Activated CD4-positive, alpha-beta T cell treated with anti-CD3 and anti-CD28 coated beads, Interleukin-2, amount 50 U/mL, for 4 hours (primary cell): ENCODE data around the gene SKI.
"Not testable (repeated sequence)": the region's sequence is repeated elsewhere in the genome, so short reads cannot be mapped to it uniquely, and the experiment has no call there.

Source experiments
- DNase-seq, 2 experiments: peaks; one replicate each; pipeline ENCODE4 v3.0.0-alpha.2; 2020

SKI gene

DNA sequence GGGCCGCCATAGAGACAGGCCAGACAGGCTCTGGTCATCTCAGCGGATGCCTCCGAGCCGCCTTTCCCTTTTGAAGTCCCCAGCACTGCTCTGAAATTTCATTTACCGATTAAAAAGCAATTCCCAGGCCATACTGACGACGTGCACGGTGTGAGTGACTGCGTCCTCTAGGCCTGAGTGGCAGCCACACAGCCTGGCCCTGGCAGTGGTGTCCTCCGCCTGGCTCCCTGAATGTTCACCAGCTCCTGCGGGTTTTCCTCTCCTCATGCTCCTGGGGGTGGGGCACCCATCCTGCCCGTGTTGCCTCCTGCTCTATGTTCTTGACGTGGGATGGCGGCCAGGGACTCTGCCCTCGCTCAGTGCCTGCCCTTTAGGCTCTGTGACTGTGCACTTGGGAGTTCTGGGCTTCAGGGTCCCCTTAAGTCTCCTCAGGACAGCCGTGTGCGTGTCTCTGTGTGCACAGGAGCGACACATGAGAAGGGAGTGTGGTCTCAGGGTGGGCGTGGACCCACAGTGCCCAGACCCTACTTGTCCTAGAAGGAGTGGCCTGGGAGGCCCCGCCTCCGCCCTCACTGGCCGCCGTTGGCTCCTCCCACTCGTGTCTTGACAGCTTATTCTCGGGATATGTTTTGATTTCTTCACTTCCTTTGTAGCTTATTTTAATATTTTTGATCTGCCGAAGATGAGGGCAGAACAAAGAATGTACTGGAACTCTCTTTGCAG lies 3.6 kb downstream of the SKI start:
- DNase-seq, result peak; percentile 60 to 68

DNA sequence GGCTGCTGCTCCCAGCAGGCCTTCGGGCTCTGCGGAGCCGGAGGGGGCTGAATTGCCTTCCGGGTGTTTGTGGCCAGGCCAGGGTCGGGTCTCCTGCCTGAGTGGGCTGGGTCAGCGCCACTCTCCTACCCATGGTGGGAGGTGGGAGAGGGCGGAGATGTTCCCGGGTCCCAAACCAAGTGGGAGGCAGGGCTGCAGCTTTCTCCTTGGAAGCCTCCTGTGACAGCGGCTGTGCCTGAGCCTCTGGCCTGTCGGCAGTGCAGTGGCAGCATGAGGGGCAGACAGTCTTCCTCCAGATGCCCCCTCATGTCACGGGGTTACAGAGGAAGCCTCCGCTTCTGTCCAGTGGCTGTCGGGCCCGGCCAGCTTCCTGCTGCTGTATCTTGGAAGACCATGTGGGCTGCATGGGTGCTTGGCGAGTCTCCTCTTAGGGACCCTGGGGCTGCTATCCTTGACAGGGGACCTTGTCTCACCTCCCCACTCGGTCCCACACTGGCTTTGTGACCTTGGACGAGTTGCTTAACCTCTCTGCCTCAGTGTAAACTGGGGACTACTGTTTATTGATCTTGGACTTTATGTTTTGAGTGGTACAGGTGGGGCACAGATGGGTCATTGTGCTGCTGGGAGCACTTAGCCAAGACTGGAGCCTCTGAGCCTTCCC lies 4.3 kb downstream of the SKI start:
- DNase-seq, result no peak

DNA sequence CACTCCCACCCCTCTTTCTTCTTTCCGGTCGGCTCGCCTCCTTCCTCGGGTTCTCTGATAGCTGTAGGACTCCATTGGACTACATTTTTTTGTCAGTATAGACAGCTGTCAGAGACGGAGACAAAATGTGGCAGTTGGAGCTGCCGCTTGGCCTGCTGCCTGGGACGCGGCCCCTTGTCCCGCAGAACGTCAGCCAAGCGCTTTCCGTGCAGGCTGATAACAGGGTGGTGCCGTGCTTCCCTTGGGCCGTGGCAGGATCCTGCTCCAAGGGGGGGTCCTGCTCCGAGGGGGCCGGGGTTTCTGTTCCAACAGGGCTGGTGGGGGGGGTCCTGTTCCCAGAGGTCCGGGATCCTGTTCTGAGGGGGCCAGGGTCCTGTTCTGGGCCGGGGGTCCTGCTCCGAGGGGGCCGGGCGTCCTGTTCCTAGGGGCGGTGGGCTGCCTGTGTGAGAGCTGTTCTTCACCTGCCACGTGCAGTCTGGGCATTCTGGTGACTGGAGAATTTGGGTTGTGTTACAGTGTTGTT lies 4.9 kb downstream of the SKI start:
- no peak for DNase-seq

DNA sequence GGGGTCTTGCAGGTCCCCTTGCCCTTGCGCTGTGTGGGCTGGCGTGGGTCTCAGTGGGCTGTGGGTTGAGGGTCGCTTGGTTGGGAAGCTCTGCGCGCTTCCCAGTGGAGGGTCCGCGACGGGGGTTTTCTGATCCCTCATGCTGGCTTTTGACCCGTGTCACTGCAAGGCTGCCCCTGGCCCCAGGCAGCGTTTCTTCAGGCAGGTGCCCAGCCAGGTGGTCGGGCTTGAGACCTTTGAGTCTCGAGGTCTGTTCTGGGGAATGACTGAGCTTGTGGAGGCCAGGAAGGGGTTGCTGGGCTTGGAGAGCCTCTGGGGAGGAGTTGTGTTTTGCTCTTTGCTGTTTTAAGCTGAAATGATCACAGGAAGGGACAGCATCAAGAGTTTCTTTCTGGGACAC lies 5.3 kb downstream of the SKI start:
- no peak for DNase-seq

DNA sequence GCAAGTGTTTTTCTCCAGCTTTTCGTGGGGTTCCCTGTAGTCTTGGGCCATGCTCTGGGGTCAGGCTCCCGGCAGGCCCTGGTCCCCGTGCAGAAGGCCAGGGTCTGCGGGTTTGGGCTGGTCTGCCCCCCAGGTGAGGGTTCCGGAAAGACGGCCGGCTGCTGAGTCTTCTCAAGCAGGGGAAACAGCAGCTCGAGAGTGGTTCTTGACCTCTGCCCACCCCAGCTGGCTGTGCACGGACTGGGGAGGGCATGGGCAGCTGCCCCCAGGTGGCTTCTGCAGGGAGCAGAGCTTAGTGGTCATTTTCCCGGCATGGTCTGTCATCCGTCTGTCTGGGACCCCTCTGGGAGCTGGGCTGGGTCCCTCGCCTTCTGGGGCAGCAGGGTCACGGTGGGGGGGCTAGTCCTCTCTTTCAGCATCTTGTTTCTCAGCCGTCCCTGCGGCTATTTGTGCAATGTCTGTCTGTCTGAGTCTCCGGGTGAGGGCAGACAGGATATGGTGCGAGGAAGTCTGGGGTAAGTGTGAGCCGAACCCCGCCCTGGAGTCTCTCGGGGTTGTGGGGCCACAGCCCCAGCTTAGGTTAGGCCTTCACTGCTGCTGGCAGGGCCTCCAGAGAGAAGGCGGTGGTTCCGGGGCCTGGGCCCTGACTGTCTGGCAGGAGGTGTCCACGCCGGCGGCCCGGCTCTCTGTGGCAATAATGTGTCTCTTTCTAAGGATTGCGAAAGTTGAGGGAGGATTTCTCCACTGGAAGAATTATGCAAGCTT lies 6.1 kb downstream of the SKI start:
- peak; percentile 56 to 58 for DNase-seq

DNA sequence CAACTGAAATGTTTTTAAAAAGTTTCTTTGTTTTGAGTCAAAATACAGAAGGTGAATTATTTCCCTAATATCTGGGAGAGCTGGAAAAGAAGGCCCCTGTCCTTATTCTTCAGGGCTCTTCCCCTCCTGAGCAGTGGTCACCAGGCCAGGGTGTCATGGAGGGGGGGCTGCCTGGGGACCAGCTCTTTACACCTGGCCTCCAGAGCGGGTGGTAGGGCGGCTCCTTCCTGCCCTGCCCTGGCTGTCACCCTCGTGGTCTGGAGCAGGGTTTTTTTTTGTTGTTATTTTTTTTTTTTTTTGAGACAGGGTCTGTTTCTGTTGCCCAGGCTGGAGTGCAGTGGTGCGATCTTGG lies 6.6 kb downstream of the SKI start:
- DNase-seq, result no peak

DNA sequence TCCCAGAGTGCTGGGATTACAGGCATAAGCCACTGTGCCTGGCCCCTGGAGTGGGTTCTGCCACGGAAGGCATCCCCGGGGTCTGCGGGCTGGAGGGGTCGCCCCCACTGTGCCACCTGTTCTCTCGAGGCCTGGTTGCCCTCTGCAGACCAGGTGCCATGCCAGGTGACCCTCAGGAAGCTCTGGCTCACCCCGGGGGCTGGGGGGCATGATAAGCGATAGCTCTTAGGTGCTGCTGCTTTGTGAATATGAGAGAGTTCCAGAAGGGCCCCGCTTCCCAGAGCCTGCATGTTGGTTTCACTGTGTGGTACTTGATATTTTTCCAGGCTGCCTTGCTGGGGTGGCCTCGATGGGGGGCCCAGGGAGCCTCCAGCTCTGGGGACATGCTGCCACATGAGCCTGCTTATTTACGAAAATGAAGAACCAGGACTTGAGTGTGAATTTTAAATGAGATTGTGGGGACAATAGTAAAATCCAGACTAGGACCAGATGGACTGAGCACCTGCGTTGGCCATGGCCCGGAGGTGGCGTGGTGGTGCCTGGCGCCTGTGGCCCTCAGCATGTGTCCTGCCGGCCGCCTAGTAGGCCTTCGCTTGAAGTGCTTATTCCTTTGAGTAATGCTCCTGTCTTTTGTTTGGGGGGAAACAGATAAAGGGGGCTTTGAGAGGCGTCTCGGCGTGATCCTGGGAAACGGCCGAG lies 7.3 kb downstream of the SKI start:
- DNase-seq, result no peak

DNA sequence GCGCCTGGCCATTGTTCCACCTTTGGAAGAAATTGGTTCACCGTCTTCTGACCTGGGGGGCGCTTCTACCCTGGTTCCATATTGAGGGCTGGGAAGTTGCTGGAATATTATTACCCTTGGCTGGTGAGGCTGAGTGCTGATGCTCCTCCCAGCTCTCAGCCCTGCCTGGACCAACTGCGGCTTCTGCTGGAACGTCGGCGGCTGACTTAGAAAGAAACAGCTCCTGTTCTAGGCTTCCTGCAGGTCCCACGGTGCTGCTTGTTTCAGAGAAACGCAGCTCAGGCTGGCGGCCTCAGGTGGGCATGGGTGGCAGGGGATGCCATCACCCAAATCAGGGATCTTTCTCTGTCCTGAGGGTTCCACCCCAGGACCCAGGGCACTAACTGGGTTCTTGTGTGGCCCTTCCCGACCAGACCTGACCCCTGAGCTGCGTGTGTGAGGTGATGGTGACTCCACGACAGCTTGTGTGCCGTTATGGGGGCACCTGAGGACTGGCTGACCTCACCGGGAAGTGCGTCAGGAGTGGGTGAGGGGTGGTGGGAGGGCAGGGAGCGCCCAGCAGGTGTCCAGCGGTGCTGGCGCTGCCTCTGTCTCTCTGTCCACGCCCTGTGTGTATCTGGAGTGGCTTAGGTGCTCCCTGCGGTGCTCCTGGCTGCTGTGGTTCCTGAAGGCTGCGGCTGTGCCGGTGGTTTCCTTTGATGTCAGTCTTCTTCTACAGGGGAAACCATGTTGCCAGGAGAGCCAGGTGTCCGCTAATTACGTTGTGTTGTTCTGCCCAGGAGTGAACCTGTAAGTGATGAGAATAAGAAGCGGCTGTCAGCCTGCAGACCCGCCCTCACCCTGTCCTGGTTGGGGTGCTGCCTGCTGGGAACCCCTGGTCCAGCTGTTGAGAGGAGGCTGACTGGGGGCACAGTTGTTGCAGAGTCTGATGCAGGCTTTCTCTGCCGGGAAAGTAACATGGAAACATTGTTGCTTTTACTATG lies 8.9 kb downstream of the SKI start:
- peak in 1 of 2 experiments; percentile 31 for DNase-seq

DNA sequence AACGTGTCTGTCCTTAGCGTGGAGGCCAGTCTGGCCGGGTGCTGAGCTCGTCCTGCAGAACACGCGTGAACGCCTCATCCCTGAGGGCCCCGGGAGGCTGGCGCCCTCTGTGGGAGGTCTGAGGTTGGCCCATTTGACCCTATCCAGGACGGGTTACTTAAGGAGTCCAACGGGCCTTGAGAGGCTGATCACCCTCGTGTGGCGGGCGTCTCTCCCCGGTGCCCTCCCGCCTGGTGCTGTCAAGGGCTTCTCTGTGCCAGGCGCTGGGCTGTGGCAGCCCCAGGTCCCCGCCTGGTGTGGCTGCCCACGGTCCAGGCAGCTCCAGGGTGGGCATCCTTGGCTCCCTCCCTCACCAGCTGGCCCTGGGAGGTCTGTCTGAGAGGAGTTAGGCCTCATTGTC lies 9.7 kb downstream of the SKI start:
- DNase-seq, result no peak

DNA sequence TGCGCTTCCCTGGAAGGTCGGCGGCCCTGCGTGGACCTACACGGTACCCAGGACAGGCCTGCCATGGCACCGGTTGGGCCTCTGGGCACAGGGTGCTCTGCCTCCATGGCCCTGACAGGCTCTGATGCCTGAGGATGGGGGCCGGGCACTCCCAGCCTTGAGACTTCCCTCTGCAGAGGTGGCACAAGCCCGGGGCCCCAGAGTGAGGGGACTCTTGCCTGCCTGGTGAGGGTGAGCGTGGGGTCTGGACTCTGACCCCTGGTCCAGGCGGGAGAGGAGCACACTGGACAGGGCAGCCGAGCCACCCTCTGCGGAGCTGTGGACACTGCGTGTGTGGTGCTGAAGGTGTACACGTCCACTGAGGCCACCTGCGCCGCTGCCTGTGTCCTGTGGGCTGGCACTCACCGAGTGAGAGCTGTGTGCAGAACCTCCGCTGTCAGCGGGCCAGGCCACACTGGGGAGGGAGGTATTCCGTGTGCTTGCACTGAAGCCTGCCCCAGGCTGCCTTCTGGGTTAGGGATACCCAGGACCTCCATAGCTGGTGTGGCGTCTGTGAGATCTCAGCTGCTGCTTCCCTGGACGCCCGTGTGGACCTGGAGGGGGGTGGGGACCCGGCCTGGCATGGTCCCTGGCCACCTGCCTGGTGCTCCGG lies 10.4 kb downstream of the SKI start:
- no peak for DNase-seq

DNA sequence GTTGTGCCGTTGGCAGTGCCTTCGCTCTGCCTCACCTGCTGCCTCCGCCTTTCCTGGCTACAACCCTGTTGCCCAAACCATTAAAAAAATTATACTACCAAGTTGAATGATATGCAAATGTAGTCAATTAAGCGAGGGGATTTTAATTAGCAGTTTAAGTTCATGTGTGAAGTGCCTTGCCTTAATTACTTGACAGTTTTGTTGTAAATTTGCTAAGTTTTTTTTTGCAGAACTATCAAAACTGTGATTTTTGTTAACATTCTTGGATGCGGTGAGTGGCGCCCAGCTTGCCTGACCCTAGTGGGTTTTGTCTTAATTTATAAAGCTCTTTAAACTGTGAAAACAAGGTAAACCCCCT lies 10.9 kb downstream of the SKI start:
- DNase-seq, result no peak

DNA sequence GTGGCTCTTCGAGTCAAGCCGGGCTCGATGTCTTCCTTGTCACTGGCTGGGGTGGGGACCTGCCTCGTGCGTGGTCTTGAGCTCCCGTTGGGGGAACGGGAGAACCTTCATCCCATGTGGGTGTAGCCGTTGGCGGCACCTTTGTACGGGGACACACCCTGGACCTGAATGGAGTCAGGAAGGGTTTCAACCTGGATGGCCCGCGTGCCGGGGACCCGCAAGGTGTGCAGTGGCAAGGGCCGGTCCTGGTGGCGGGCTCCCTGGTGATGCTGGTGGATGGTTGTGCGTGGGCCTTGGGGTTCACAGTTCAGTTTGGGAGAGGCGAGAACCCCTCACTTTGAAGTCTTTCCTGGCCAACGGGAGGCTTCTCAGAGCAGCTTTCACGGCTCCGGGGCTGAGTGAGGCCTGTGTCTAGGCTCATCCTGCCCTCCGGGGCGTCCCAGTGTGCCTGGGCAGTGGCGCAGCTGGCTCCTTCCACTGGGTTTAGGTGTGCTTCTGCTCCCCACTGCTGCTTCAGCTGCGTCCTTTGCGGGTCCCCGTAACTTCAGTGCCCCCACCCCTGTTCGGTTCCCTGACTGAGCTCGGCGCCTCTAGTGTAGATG lies 11.4 kb downstream of the SKI start:
- no peak for DNase-seq

DNA sequence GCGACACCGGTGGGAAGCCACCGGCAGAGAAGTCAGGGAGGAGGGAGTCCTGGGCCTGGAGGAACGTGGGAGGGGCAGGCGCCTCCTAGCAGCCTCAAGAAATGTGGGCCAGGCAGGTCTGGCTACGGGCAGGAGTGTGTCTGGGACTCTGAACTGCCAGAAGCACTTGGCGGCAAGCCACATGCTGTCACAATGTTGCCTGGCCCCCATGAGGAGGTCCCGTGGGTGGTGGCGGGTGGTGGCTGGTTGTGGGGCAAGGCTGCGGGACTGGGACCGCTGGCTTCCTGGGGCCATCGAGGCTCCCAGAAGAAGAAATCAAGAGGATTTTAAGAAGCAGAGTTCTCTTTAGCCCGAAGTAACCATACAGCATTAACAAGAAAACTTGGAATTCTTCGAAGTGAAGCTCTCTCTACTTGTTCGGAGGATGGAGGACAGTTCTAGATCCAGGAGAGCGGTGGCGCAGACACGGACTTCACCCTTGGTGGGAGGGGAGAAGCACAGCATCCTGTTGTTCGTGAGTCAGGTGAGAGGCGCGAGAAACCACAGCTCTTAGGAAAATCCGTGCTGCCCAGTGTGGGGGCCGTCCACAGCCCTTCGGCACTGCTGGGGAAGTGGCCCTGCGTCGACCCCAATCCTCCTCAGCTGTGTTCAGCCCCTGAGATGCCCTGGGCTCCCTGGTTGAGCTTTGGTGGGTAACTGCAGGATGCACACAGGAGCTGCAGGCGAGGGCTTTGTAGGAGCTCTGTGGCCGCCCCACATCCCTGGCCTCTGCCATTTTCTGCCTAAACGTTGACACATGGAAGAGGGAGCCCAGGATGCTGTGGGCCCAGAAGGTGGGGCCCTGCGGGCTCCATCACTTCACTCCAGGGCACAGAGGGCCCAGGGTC lies 12.4 kb downstream of the SKI start:
- peak in 1 of 2 experiments; percentile 21 for DNase-seq

DNA sequence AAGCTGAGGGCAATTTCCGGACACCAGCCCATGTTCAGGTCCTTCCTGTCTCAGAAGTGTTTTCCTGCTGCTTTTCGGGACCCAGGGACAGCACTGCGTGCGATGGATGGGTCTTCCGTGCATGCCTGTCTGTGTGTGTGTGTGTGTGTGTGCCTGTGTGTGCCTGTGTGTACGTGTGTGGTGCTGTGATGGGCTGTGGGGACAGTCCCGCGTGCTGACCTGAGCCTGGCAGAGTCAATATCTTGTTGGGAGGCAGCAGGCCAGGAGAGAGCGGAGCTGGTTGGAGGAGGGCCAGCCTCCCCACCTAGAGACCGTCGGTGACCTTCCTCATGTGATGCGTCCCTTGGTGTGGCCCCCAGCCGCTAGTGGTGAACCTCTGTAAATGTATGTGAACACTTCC lies 13.7 kb downstream of the SKI start:
- DNase-seq, result no peak

DNA sequence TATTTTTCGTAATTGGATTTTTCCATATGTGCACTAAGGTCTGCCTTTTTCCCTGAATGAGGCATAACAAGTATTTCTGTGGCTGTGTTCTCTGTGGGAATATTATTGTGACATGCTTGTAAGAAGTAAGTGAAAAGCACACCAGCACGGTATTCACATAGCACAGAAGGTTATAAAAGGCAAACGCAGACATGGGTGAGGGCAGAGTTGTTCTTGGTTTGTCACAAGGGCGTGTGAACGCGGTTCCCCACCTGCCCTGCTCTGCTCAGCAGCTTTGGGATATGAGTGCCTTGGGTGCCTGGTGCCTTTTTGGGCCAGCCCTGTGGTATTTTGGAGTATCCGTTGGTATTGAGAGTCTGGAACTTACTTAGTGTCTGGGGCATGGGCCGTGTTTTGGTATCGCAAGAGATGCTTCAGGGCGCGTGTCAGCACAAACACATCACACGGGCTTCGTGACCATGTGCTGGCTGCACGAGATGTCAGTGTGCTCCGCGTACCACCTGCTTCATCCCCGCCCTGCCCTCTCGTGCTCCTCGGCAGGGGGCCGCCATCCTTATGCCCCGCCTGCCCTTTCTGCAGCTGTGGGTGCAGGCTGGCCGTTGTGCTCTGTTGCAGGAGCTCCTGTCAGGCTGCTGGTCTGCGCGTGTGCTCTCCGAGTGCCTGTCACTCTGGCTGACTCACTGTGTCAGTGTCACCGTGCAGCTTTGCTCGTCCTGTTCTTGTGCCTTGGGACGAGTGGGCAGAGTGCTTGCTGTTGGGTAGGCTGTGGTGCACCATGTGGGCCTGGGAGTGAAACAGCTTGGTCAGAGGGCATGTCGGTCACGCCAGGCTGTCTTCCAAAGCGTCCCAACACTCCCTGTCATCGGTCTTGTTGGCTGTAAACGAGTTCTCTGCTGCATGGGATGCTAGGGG lies 15.0 kb downstream of the SKI start:
- no peak for DNase-seq

DNA sequence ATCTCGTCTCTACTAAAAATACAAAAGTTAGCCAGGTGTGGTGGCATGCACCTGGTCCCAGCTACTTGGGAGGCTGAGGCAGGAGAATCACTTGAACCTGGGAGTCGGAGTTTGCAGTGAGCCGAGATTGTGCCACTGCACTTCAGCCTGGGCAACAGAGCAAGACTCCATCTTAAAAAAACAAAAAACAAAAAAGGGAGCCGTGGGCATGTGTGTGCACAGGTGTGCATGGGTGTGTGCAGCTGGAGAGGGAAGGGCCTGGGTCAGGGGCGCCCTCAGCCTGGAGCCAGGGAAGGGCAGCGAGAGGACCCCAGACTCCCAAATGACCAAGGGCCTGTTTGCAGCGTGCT lies 18.9 kb downstream of the SKI start:
- not testable (repeated sequence) for DNase-seq

DNA sequence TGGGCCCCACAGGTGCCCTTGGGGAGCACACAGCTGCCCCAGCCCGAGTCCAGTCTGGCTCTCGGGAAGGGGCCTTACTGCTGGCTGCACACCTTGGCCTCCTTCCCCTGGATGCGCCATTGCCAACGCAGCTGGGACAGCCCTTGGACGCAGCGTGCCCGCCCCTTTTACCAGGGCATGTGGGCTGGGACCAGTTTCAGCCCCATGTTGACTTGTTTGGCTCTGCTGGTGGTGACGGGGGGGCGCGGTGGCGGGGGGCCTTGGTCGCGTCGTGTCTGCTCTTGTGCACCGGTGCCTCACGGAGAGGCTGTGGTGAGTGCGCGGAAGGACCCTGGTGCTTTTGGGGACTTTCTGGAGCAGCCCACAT lies 19.6 kb downstream of the SKI start:
- DNase-seq, result no peak

DNA sequence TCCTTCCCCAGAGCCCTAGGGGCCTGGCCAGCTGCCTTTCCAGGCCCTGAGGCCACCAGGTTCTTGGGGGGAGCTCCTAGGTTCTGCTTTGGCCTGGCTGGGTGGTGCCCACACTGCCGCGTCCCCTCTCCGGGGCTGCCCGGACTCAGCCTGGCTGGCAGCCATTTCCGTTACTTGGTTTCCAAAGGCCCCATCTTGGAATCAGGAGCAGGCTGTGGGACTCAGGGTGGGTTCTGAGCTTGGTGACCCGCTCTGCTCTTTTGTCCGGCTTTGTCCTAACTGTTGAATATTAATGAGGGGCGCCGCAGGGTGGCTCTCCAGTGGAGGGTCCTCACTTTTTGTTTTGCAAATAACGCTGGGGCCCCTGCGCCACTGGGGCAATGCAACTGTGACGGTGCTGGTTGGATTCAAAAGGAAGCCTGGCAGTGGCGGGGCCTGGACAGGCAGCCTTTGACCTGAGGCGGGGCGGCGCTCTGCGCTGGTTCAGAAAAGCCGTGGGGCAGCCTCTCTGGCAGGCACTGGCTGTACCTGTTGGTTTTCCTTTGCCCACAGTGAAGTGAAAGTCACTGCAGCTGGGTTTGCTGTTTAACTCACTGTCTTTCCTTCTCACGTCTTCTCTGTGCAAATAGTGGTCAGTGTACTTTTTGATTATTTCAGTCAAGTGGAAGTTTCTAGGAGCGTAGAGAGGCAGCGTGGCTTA lies 20.2 kb downstream of the SKI start:
- no peak for DNase-seq
